IMR-90 (cell line): Measurements from ENCODE around the gene OSBPL2. TPM values are rescaled to one million over a fixed set of nuclear protein-coding genes. Genes with fewer than 3 reads are reported as not detected.

Source experiments
- ATAC-seq: fragments of 200-7000 bp; cut with Tn5 transposase; 2 replicates; pipeline ENCODE4 v1.9.1; 2020; ENCODE audit warnings: low read depth, mild to moderate bottlenecking, moderate library complexity
- BruUV-seq: library from RNA; stranded (reverse); fragments of 400-500 nt; replicated peaks from 2 replicates; lab custom pipeline; 2021; lab: Mats Ljungman, UMichigan
- CTCF ChIA-PET: fragments of 300-600 bp; formaldehyde crosslinking; extraction: SDS; loops from one replicate; lab custom pipeline; 2021; ENCODE audit warnings: antibody characterized with exemption; lab: Yijun Ruan, JAX
- POLR2A ChIA-PET: fragments of 300-600 bp; sonication (Branson Sonifier 250); formaldehyde crosslinking; loops from one replicate; lab custom pipeline; 2022; ENCODE audit warnings: antibody characterized with exemption; ENCODE audit not compliant: unreplicated experiment; lab: Charles Lee
- DNase-seq: peaks from one replicate; pipeline ENCODE4 v3.0.0; 2013
- H2AFZ ChIP-seq: replicated peaks from 2 replicates; pipeline ENCODE3; 2013; ENCODE audit warnings: low read length, mild to moderate bottlenecking; ENCODE audit not compliant: poor library complexity
- H2AK5ac ChIP-seq: 2 replicates; pipeline ENCODE4 v1.6.1; 2013; ENCODE audit warnings: low read depth, low read length, inconsistent platforms
- H2AK9ac ChIP-seq: replicated peaks from 2 replicates; pipeline ENCODE3; 2013; ENCODE audit warnings: mild to moderate bottlenecking, low read depth, low read length, moderate library complexity; ENCODE audit not compliant: poor library complexity
- H2BK120ac ChIP-seq: 2 replicates; pipeline ENCODE4 v1.6.1; 2013; ENCODE audit warnings: low read depth, low read length, inconsistent platforms
- H2BK15ac ChIP-seq: 3 replicates; pipeline ENCODE4 v1.6.1; 2013; ENCODE audit warnings: low read depth, low read length, inconsistent platforms
- H2BK20ac ChIP-seq: 2 replicates; pipeline ENCODE4 v1.6.1; 2013; ENCODE audit warnings: low read depth, mild to moderate bottlenecking, inconsistent platforms, low read length, moderate library complexity
- H2BK5ac ChIP-seq: 2 replicates; pipeline ENCODE4 v1.6.1; 2013; ENCODE audit warnings: mild to moderate bottlenecking, low read depth, low read length, inconsistent platforms; ENCODE audit not compliant: poor library complexity, severe bottlenecking
- H3K14ac ChIP-seq: replicated peaks from 2 replicates; pipeline ENCODE4 v1.6.1; 2013; ENCODE audit warnings: low read depth, low read length, inconsistent platforms
- H3K18ac ChIP-seq: 2 replicates; pipeline ENCODE4 v1.6.1; 2013; ENCODE audit warnings: low read depth, low read length, control low read depth
- H3K23ac ChIP-seq: 2 replicates; pipeline ENCODE4 v1.6.1; 2013; ENCODE audit warnings: low read depth, low read length, inconsistent platforms
- H3K27ac ChIP-seq: 2 replicates; pipeline ENCODE4 v1.5.1; 2013; ENCODE audit warnings: mild to moderate bottlenecking, control low read depth, low read length; ENCODE audit not compliant: insufficient read depth
- H3K27me3 ChIP-seq: 2 replicates; pipeline ENCODE4 v1.6.1; 2013; ENCODE audit warnings: low read length; ENCODE audit not compliant: control insufficient read depth, insufficient read depth
- H3K36me3 ChIP-seq: 2 replicates; pipeline ENCODE4 v1.6.1; 2013; ENCODE audit warnings: low read length, mixed read lengths; ENCODE audit not compliant: control insufficient read depth, insufficient read depth
- H3K4ac ChIP-seq: 2 replicates; pipeline ENCODE4 v1.6.1; 2013; ENCODE audit warnings: low read depth, low read length, inconsistent platforms
- H3K4me1 ChIP-seq: 2 replicates; pipeline ENCODE4 v1.6.1; 2013; ENCODE audit warnings: low read length, mixed read lengths; ENCODE audit not compliant: control insufficient read depth, insufficient read depth
- H3K4me2 ChIP-seq: 2 replicates; pipeline ENCODE4 v1.6.1; 2013; ENCODE audit warnings: low read depth, mild to moderate bottlenecking, control low read depth, low read length, moderate library complexity
- H3K4me3 ChIP-seq: 2 replicates; pipeline ENCODE4 v1.5.1; 2013; ENCODE audit warnings: low read depth, mild to moderate bottlenecking, control low read depth, low read length, moderate library complexity; ENCODE audit not compliant: insufficient read depth
- H3K56ac ChIP-seq: 2 replicates; pipeline ENCODE4 v1.6.1; 2013; ENCODE audit warnings: low read length, inconsistent platforms; ENCODE audit not compliant: insufficient read depth; ENCODE audit errors: extremely low read depth
- H3K79me1 ChIP-seq, 2 experiments: 2 replicates each; pipeline ENCODE4 v1.6.1; 2013; ENCODE audit warnings: low read length in 2 of 2, inconsistent platforms in 1 of 2, low read depth in 1 of 2
- H3K9ac ChIP-seq: 2 replicates; pipeline ENCODE4 v1.6.1; 2013; ENCODE audit warnings: low read depth, low read length, control low read depth
- H3K9me1 ChIP-seq: 2 replicates; pipeline ENCODE4 v1.6.1; 2013; ENCODE audit warnings: low read length, inconsistent platforms; ENCODE audit not compliant: insufficient read depth
- H3K9me3 ChIP-seq: 2 replicates; pipeline ENCODE4 v1.6.1; 2013; ENCODE audit warnings: low read length; ENCODE audit not compliant: control insufficient read depth, insufficient read depth
- H4K20me1 ChIP-seq: 2 replicates; pipeline ENCODE4 v1.6.1; 2013; ENCODE audit warnings: low read length, inconsistent platforms; ENCODE audit not compliant: insufficient read depth
- H4K5ac ChIP-seq: 2 replicates; pipeline ENCODE4 v1.6.1; 2013; ENCODE audit warnings: mild to moderate bottlenecking, low read depth, low read length, control low read depth
- H4K8ac ChIP-seq, 2 experiments: 2 replicates each; pipeline ENCODE4 v1.6.1; 2013; ENCODE audit warnings: low read depth in 2 of 2, low read length in 2 of 2, control low read depth in 1 of 2, inconsistent platforms in 1 of 2
- H4K91ac ChIP-seq: 2 replicates; pipeline ENCODE4 v1.6.1; 2013; ENCODE audit warnings: low read depth, low read length, inconsistent platforms; ENCODE audit not compliant: insufficient read depth
- BHLHE40 ChIP-seq: fragments of 150-350 bp; IDR thresholded peaks from 2 replicates; pipeline ENCODE4 v1.6.1; 2016; ENCODE audit warnings: mild to moderate bottlenecking, low read depth, low read length
- CEBPB ChIP-seq: IDR thresholded peaks from 2 replicates; pipeline ENCODE4 v1.6.1; 2012; ENCODE audit warnings: low read depth, low read length, improper control_type of control experiment
- CTCF ChIP-seq: conservative IDR thresholded peaks from 2 replicates; pipeline ENCODE4 v1.5.1; 2012; ENCODE audit warnings: mild to moderate bottlenecking, low read depth, low read length, improper control_type of control experiment
- ELK1 ChIP-seq: fragments of 150-350 bp; IDR thresholded peaks from 2 replicates; pipeline ENCODE4 v1.6.1; 2016; ENCODE audit warnings: low read depth, mild to moderate bottlenecking, low read length, moderate library complexity, borderline replicate concordance
- FOS ChIP-seq: fragments of 150-350 bp; IDR thresholded peaks from 2 replicates; pipeline ENCODE4 v1.6.1; 2016; ENCODE audit warnings: low read depth, low read length
- MAFK ChIP-seq: IDR thresholded peaks from 2 replicates; pipeline ENCODE4 v1.6.1; 2012; ENCODE audit warnings: low read depth, low read length, improper control_type of control experiment
- MXI1 ChIP-seq: IDR thresholded peaks from 2 replicates; pipeline ENCODE4 v1.6.1; 2012; ENCODE audit warnings: low read depth, mild to moderate bottlenecking, low read length, moderate library complexity, borderline replicate concordance
- NFE2L2 ChIP-seq: fragments of 150-350 bp; IDR thresholded peaks from 2 replicates; pipeline ENCODE4 v1.6.1; 2016; ENCODE audit warnings: low read depth, mild to moderate bottlenecking, low read length
- POLR2A ChIP-seq: IDR thresholded peaks from 2 replicates; pipeline ENCODE4 v1.6.1; 2012; ENCODE audit warnings: mild to moderate bottlenecking, low read depth, low read length
- RAD21 ChIP-seq: IDR thresholded peaks from 2 replicates; pipeline ENCODE4 v1.6.1; 2012; ENCODE audit warnings: low read length, improper control_type of control experiment
- WGBS, 2 experiments: methylation state at CpG; one replicate each; pipeline versions ENCODE4 v1.1.5 to v1.1.7; 2013; ENCODE audit warnings: missing lambda C conversion rate in 2 of 2; ENCODE audit not compliant: insufficient read length in 1 of 2; ENCODE audit errors: extremely low coverage in 2 of 2; 5-methylcytosine and 5-hydroxymethylcytosine counted together
- dilution Hi-C: fragments of 300-500 bp; cut with HindIII; formaldehyde crosslinking; loops from one replicate; pipeline ENCODE4 v1.14.3; 2018; ENCODE audit warnings: low sequenced_read_pairs; ENCODE audit not compliant: unreplicated experiment
- in situ Hi-C: fragments of 300-500 bp; cut with MboI; formaldehyde crosslinking; loops from 3 replicates; pipeline ENCODE4 v1.14.3; 2019; ENCODE audit warnings: low sequenced_read_pairs, inconsistent platforms, mixed read lengths
- intact Hi-C: fragments of 100-400 bp; cut with micrococcal nuclease; formaldehyde crosslinking; loops from 2 replicates; pipeline ENCODE4 v1.10.0; 2022
- polyA plus RNA-seq, 3 experiments: library from polyadenylated mRNA; depleted of rRNA; stranded (reverse); fragments of >200 nt; gene quantifications; 2 replicates each; pipeline ENCODE4 v1.2.3, GENCODE V29; 2012; ENCODE audit warnings: low replicate concordance in 1 of 3
- total RNA-seq: library from RNA; depleted of rRNA; stranded (reverse); fragments of >200 nt; gene quantifications from 2 replicates; pipeline ENCODE4 v1.2.3, GENCODE V29; 2012

Gene OSBPL2
- total and polyA plus RNA-seq, 2 of the 4 experiments (the other 2 are of a cell fraction), result 19.3 to 27.6 TPM

GRCh38 chr20:62291251-62292066 is 53.1 kb downstream of the OSBPL2 start:
- Histone ChIP-seq H3K9ac (no peak overlapping the region), H4K91ac (no peak overlapping the region), H3K4me3 (no peak overlapping the region), H3K79me1 (no peaks in the 10 kb centered on the region; a peak in 1 of 4 replicates), H3K4ac (no peak overlapping the region), H3K56ac (no peak overlapping the region), H2AK9ac (no peak overlapping the region), H4K20me1 (no peaks in the 10 kb centered on the region; the same call in none of the 2 replicates), H4K8ac (no peak overlapping the region), H2BK15ac (no peak overlapping the region), H3K18ac (no peak overlapping the region), H3K14ac (no peak overlapping the region), H3K27me3 (no peaks in the 10 kb centered on the region), H3K4me1 (no peaks in the 10 kb centered on the region), H3K27ac (no peak overlapping the region), H3K9me3 (no peaks in the 10 kb centered on the region), H2BK20ac (no peak overlapping the region), H3K4me2 (no peak overlapping the region), H4K5ac (no peak overlapping the region), H3K9me1 (no peaks in the 10 kb centered on the region; the same call in 1 of the 2 replicates), H2BK5ac (no peak overlapping the region), H2AFZ (no peak overlapping the region), H2AK5ac (no peak overlapping the region), H3K23ac (no peak overlapping the region), H2BK120ac (no peak overlapping the region), H3K36me3 (peaks cover 50% of the 10 kb centered on the region)
- dilution Hi-C loops, result loop anchor here (25.0 kb wide), 1 partner anchor 96 kb away; the partner anchor contains the start of gene RPS21
- POLR2A ChIA-PET, result no interaction called here
- CTCF ChIA-PET, result no interaction called here
- DNase-seq (no peak), ATAC-seq (no peak)
- no TSS peak for BruUV-seq
- in situ Hi-C loops, result loop anchor here (25.0 kb wide), 1 partner anchor 321 kb away; no protein-coding TSS in a partner anchor
- 95% methylated on average over 21 of the region's 29 CpGs; no CpG with 5 or more reads in 1 of the 2 experiments for WGBS, 2 experiments
- intact Hi-C loops, result no loop called here
- TF ChIP-seq CEBPB (no peak), BHLHE40 (no peak), CTCF (no peak), NFE2L2 (no peak), MAFK (no peak), MXI1 (no peak), POLR2A (no peak), RAD21 (no peak), ELK1 (no peak), FOS (no peak)
